Measurements from ENCODE around the gene ZHX3. TPM values are rescaled to one million over a fixed set of nuclear protein-coding genes. Genes with fewer than 3 reads are reported as not detected.
"Not testable (repeated sequence)": the region's sequence is repeated elsewhere in the genome, so short reads cannot be mapped to it uniquely, and the experiment has no call there.

The ZHX3 gene
- total RNA-seq, 2 donors from 2014 or later = 6.9 to 9.6 TPM

GRCh38 chr20:41255655-41256054 lies 61.9 kb downstream of the ZHX3 start:
- Mint-ChIP-seq H3K36me3 (ENCODE audit: low read depth) (no peaks in the 10 kb centered on the region), H3K27me3 (no peaks in the 10 kb centered on the region), H3K9me3 (no peaks in the 10 kb centered on the region), H3K4me1 (no peaks in the 10 kb centered on the region), H3K27ac (no peak overlapping the region), H3K4me3 (no peak overlapping the region)
- ATAC-seq (replicated peaks) = no peak

- no peak for ATAC-seq (replicated peaks)
- Mint-ChIP-seq H3K4me1 (no peaks in the 10 kb centered on the region), H3K4me3 (no peak overlapping the region), H3K27ac (no peak overlapping the region), H3K27me3 (no peaks in the 10 kb centered on the region), H3K9me3 (no peaks in the 10 kb centered on the region), H3K36me3 (ENCODE audit: low read depth) (no peaks in the 10 kb centered on the region)
Measured at GRCh38 chr20:41249411-41250281, 67.9 kb downstream of the ZHX3 start.

DNA sequence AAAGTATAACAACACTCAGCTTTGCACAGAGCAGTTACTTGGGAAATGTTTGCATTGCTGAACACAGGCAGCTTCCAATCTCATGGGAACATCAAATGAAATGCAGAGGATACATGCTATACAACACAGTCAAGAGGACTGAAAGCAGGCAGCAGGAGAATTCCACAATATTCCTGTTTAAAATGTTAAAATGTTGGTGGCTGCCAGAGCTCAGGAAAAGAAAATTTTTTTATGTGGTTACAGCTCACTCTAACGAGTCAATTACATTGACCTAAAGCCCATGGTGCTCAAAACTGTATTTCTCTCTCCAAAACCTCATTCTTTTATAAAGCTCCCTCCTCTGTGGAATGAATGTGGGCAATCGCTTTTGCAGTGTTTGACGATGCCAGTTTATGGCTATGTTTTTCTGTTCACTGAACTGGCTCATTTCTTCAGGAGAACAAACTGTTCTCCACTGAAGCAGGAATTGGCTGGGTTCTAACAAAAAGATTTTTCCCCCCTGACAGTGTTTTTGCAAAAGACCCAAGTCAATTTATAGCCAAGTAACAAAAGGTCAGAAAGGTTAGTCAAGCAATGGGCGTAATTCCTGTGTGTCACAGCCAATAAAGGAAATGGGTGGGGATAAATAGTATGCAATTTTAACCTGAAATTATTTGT lies 69.0 kb downstream of the ZHX3 start:
- no peaks in the 10 kb centered on the region for H3K27me3 Mint-ChIP-seq
- H3K4me3 Mint-ChIP-seq = no peak overlapping the region
- no peaks in the 10 kb centered on the region for H3K9me3 Mint-ChIP-seq
- no peak for ATAC-seq (replicated peaks)
- H3K4me1 Mint-ChIP-seq = peaks cover 5% of the 10 kb centered on the region
- no peaks in the 10 kb centered on the region for H3K36me3 Mint-ChIP-seq (ENCODE audit: low read depth)
- no peak overlapping the region for H3K27ac Mint-ChIP-seq

- no peaks in the 10 kb centered on the region for H3K9me3 Mint-ChIP-seq
- ATAC-seq (replicated peaks) = no peak
- H3K4me3 Mint-ChIP-seq = no peak overlapping the region
- H3K36me3 Mint-ChIP-seq (ENCODE audit: low read depth) = no peaks in the 10 kb centered on the region
- no peaks in the 10 kb centered on the region for H3K27me3 Mint-ChIP-seq
- H3K27ac Mint-ChIP-seq = no peak overlapping the region
- H3K4me1 Mint-ChIP-seq = peaks cover 5% of the 10 kb centered on the region
Measured at GRCh38 chr20:41247523-41248367, 69.8 kb downstream of the ZHX3 start.

DNA sequence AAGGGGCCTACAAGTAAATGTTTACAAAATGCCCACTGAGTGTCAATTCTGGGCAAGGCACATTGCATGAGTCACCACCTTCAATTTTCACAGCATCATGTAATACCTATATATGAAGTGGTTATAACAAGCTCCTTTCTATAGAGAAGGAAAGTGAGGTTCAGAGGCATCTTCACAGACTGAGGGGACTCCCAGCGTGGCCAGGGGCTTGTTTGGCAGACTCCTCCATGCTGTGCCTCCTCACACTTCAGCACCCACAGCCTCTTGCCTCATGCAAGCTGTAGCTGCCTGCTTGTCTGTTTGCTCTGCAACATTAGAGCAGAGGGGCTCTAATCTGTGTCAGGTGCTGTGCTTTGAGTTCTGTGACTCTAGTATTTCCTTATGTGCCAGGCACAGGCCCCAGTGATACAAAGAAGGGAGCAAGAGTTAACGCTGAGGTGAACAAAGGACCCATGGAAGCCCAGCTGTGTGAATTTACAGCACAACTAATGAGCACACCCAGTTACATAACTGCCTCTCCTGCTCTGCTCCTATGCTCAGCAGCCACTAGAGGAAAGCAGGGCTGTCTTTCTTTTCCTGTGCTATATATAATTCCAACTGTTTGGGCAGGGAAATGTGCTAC lies 72.3 kb downstream of the ZHX3 start:
- peaks cover 5% of the 10 kb centered on the region for H3K4me1 Mint-ChIP-seq
- no peak for ATAC-seq (replicated peaks)
- no peaks in the 10 kb centered on the region for H3K36me3 Mint-ChIP-seq (ENCODE audit: low read depth)

GRCh38 chr20:41242807-41243206 lies 74.7 kb downstream of the ZHX3 start:
- peak; percentile 31 for ATAC-seq (replicated peaks)
- H3K27me3 Mint-ChIP-seq = no peaks in the 10 kb centered on the region
- no peaks in the 10 kb centered on the region for H3K36me3 Mint-ChIP-seq (ENCODE audit: low read depth)
- no peak overlapping the region for H3K4me3 Mint-ChIP-seq
- H3K9me3 Mint-ChIP-seq = no peaks in the 10 kb centered on the region
- H3K27ac Mint-ChIP-seq = no peak overlapping the region
- H3K4me1 Mint-ChIP-seq = peaks cover 5% of the 10 kb centered on the region

More for the DNA sequence above, 72.3 kb downstream of the ZHX3 start:
- H3K27me3 Mint-ChIP-seq = no peaks in the 10 kb centered on the region
- H3K4me3 Mint-ChIP-seq = no peak overlapping the region
- no peak overlapping the region for H3K27ac Mint-ChIP-seq
- H3K9me3 Mint-ChIP-seq = no peaks in the 10 kb centered on the region

DNA sequence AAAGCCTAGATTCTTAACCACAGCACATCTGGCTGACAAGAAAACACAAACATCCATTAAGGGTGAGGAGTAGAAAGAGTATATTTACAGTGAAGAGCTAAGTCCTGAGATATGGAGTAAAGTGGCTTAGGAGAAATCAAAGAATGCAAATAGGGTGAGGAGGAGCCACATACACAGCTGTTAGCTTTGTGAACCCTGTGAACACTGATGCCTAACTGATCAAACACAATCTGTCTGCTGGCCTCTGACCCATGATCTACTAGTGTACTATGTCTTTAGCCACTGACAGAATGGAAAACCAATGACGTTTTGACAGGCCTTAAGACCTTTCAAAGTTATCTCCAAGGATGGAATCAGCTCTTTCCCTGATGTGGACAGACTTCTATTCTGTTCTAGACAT lies 75.2 kb downstream of the ZHX3 start:
- peaks cover 5% of the 10 kb centered on the region for H3K4me1 Mint-ChIP-seq
- H3K9me3 Mint-ChIP-seq = no peaks in the 10 kb centered on the region
- no peaks in the 10 kb centered on the region for H3K36me3 Mint-ChIP-seq (ENCODE audit: low read depth)
- no peak overlapping the region for H3K4me3 Mint-ChIP-seq
- no peak for ATAC-seq (replicated peaks)
- no peaks in the 10 kb centered on the region for H3K27me3 Mint-ChIP-seq
- H3K27ac Mint-ChIP-seq = no peak overlapping the region

DNA sequence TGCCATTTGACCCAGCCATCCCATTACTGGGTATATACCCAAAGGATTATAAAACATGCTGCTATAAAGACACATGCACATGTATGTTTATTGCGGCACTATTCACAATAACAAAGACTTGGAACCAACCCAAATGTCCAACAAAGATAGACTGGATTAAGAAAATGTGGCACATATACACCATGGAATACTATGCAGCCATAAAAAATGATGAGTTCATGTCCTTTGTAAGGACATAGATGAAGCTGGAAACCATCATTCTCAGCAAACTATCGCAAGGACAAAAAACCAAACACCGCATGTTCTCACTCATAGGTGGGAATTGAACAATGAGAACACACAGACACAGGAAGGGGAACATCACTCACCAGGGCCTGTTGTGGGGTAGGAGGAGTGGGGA lies 80.3 kb downstream of the ZHX3 start:
- not testable (repeated sequence) for H3K27me3 Mint-ChIP-seq; ATAC-seq (replicated peaks); H3K36me3 Mint-ChIP-seq (ENCODE audit: low read depth); H3K9me3 Mint-ChIP-seq; H3K27ac Mint-ChIP-seq; H3K4me1 Mint-ChIP-seq; H3K4me3 Mint-ChIP-seq

GRCh38 chr20:41236818-41237217 lies 80.7 kb downstream of the ZHX3 start:
- H3K27me3 Mint-ChIP-seq; H3K9me3 Mint-ChIP-seq; H3K36me3 Mint-ChIP-seq (ENCODE audit: low read depth); H3K4me1 Mint-ChIP-seq; H3K4me3 Mint-ChIP-seq; ATAC-seq (replicated peaks); H3K27ac Mint-ChIP-seq: not testable (repeated sequence)

DNA sequence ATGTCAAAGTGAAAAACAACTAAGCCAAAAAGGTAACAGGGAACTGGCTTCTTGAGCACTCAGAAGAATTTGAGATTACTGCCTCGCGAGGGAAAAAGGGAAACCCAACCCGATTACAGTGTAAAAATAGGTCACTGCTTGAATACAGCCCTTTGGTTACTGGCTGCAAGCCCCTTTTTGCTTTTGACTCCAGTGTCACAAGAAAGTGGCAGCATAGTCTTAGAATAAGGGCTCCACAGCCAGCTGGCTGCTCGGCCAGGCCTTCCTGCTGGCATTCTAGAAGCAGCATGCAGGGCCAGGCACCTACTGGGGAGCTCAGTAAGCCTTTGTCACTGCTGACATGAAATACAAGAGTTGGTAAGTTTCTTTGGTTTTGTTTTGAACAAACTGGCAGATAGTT lies 83.0 kb downstream of the ZHX3 start:
- Mint-ChIP-seq H3K4me1 (peaks cover 4% of the 10 kb centered on the region), H3K4me3 (no peak overlapping the region), H3K36me3 (ENCODE audit: low read depth) (no peaks in the 10 kb centered on the region), H3K27ac (no peak overlapping the region), H3K27me3 (no peaks in the 10 kb centered on the region), H3K9me3 (no peaks in the 10 kb centered on the region)
- no peak for ATAC-seq (replicated peaks)

GRCh38 chr20:41234041-41234440 lies 83.5 kb downstream of the ZHX3 start:
- Mint-ChIP-seq H3K4me1 (peaks cover 4% of the 10 kb centered on the region), H3K9me3 (no peaks in the 10 kb centered on the region), H3K4me3 (no peak overlapping the region), H3K27me3 (no peaks in the 10 kb centered on the region), H3K27ac (no peak overlapping the region), H3K36me3 (ENCODE audit: low read depth) (no peaks in the 10 kb centered on the region)
- no peak for ATAC-seq (replicated peaks)

GRCh38 chr20:41232973-41233926 lies 84.3 kb downstream of the ZHX3 start:
- peak; percentile 40 for ATAC-seq (replicated peaks)
- Mint-ChIP-seq H3K27ac (no peak overlapping the region), H3K27me3 (no peaks in the 10 kb centered on the region), H3K4me1 (peaks cover 4% of the 10 kb centered on the region), H3K4me3 (peak overlapping the region; percentile 58), H3K36me3 (ENCODE audit: low read depth) (no peaks in the 10 kb centered on the region), H3K9me3 (no peaks in the 10 kb centered on the region)

DNA sequence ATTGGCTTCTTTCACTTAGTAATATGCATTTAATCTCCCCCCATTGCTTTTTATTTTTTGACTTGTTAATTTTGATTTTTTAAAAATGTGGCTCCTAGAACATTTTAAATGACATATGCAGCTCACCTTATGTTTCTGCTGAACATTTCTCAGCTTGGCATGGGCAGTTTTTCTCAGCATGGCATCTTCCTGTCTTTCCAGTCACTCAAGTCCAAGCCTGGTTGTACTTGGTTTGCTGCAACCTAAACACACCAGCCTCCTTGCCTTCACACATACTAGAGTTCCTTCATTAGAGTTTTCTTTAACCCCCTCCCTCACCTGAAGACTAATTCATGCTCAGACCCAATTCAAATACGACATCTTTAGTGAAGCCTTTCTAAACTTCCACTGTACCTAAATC lies 86.4 kb downstream of the ZHX3 start:
- peaks cover 4% of the 10 kb centered on the region for H3K4me1 Mint-ChIP-seq
- H3K4me3 Mint-ChIP-seq = no peak overlapping the region
- no peak overlapping the region for H3K27ac Mint-ChIP-seq
- no peaks in the 10 kb centered on the region for H3K9me3 Mint-ChIP-seq
- no peaks in the 10 kb centered on the region for H3K27me3 Mint-ChIP-seq
- H3K36me3 Mint-ChIP-seq (ENCODE audit: low read depth) = no peaks in the 10 kb centered on the region
- ATAC-seq (replicated peaks) = no peak

Measured in activated T-helper 17 cell treated with anti-CD3 and anti-CD28 coated beads, Interleukin-2, amount 50 U/mL, for 72 hours (primary cell).